ENCODE measurements around the gene AGAP2. TPM values are rescaled to one million over a fixed set of nuclear protein-coding genes. Genes with fewer than 3 reads are reported as not detected.
"Not testable (repeated sequence)": the region's sequence is repeated elsewhere in the genome, so short reads cannot be mapped to it uniquely, and the experiment has no call there.

AGAP2 gene
- total RNA-seq, 1 donor from 2014 or later: 2.8 TPM

DNA sequence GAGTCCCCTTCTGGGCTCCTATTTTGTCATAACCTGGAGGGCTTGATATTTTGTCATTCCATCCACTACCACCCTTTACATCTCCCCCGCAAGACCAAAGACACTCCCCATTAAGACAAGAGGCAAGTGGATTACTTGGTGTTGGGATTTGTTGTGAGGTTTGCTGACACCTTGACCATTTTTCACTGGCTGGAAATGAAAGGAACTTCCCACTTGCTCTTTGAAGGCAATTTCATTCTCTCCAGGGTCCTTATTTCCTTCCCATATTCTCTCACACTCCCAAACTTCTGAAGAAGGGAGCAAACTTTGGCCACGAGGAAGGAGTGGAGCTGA lies 14.9 kb downstream of the AGAP2 start:
- DNase-seq (ENCODE audit: low spot score): no peak

- DNase-seq (ENCODE audit: low spot score): no peak
Measured at GRCh38 chr12:57722716-57723629, 15.6 kb downstream of the AGAP2 start.

DNA sequence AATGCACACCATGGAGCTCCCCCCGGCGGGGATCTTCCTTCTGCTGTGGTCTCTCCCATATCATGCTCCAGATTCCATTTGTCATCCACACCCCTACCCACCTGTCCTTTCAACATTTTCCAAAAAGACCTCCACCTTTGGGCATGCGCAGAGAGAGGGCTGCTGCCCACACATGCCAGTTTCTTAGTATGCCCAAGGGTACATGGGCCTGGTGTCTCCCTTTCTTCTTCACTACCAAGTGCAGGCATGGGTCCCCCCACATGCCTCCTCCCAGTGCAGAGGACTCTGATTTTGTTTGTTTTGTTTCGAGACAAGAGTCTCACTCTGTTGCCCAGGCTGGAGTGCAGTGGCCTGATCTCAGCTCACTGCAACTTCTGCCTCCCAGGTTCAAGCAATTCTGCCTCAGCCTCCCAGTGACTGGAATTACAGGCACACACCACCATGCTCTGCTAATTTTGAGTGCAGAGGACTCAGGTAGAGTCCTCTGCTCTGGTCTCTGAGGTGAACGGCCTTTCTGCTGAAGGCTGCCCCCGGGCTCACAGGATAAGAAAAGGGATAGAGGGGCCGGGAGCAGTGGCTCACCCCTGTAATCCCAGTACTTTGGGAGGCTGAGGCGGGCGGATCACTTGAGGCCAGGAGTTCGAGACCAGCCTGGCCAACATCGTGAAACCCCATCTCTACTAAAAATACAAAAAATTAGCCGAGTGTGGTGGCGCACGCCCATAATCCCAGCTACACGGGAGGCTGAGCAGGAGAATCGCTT lies 16.5 kb downstream of the AGAP2 start:
- DNase-seq (ENCODE audit: low spot score): not testable (repeated sequence)

GRCh38 chr12:57720606-57721595 lies 17.6 kb downstream of the AGAP2 start:
- DNase-seq (ENCODE audit: low spot score): no peak

DNA sequence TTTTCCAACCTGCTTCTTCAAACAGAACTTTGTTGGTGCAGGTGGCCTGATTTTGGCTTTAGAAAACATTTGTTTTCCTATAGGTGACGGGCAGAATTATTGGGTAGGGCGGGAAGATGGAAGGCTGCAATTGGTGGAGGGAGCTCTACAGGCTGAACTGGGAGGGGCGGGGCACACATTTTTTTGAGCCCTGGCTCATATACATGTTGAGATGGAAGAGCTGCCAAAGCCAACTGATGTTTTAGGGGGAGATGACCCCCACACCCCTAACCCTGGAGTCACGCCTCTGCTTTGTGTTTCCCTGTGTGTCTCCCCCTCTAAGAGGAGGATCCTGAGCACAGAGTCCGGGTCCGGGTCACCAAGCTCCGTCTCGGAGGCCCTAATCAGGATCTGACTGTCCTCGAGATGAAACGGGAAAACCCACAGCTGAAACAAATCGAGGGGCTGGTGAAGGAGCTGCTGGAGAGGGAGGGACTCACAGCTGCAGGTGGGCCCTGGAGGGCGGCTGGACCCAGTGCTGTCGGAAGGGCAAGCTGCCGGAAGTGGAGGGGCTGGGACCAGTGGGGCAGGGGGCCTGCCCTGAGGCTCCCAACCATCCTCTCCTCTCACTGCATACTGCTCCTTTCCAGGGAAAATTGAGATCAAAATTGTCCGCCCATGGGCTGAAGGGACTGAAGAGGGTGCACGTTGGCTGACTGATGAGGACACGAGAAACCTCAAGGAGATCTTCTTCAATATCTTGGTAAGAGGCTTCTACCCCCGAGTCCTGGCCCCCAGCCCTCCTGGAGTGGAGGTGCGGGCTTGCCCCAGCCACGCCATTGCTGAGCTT lies 18.6 kb downstream of the AGAP2 start:
- no peak for DNase-seq (ENCODE audit: low spot score)

DNA sequence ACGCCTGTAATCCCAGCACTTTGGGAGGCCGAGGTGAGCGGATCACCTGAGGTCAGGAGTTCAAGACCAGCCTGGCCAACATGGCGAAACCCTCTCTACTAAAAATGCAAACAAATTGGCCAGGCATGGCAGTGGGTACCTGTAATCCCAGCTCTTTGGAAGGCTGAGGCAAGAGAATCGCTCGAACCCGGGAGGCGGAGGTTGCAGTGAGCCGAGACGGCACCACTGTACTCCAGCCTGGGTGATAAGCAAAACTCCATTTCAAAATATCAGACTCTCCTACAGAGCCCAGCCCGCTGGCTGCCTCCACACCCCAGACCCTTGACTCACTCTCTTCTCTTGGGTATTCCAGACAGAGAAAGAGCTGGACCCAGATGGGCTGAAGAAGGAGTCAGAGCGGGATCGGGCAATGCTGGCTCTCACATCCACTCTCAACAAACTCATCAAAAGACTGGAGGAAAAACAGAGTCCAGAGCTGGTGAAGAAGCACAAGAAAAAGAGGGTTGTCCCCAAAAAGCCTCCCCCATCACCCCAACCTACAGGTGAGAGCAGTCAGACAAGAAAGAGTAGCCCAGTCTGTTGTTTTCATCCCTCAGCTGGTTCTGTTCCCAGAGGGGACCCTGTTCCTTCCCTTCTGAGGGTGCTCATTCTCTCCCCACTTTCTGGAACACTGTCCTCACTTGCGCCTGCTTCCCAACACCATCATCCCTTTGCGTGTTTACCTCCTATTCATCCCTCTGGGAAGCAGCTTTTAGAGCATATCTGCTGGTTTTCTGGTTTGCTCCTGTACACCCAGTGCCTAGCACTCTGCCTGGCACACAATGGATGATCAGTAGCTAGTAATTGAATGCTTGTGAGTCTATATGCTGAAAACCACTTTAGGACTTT lies 19.7 kb downstream of the AGAP2 start:
- no peak for DNase-seq (ENCODE audit: low spot score)

DNA sequence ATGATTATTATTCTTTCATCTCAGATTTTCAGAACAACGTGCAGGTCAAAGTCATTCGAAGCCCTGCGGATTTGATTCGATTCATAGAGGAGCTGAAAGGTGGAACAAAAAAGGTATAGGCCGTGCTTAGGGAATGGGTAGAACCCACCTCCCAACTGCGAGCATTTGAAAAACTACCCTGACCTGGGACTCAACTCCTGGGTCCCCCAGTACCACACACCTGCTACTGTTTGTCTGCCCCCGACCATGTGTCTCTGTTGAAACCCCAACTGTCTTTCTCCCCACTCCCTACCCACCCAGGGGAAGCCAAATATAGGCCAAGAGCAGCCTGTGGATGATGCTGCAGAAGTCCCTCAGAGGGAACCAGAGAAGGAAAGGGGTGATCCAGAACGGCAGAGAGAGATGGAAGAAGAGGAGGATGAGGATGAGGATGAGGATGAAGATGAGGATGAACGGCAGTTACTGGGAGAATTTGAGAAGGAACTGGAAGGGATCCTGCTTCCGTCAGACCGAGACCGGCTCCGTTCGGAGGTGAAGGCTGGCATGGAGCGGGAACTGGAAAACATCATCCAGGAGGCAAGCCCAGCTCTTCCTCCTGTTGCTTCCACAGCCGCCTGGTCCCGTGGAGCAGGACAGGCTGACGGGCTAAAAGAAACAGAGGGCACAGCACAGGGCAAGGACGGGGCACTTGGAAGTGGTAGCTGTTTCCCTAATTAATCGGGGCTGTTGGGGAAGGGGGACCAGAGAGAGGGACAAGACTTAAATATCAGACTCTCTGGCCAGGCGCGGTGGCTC lies 20.5 kb downstream of the AGAP2 start:
- no peak for DNase-seq (ENCODE audit: low spot score)

DNA sequence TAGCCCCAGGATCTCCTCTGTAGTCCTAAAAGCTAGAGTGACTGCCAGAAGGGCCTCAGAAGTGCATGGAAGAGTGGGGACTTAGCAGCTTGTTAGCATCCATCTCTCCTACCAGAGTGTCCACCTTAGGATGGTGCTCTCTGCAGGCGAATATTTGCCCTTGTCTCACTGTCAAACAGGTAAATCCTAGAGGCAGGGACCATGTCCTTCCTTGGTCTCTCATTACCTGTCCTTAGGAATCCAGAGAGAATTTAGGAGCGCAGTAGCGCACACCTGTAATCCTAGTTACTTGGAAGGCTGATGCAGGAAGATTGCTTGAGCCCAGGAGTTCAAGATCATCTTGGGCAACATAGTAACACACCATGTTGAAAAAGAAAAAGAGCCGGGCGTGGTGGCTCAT lies 21.4 kb downstream of the AGAP2 start:
- DNase-seq (ENCODE audit: low spot score): no peak

DNA sequence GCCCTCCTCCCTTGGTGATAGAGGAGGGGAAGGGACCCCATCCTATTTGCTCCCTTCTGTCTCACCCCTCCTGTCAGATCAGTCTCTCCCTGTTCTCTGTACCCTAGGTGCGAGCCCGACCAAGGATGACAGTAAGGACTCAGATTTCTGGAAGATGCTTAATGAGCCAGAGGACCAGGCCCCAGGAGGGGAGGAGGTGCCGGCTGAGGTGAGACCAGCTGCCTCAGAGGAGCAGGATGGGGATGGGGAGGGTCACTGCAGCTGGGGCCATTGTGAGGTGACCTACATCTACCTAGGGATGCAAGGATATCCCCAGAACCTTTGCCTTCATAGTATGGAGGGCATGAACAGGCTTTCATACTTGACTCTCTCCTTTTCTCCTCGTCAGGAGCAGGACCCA lies 22.2 kb downstream of the AGAP2 start:
- DNase-seq (ENCODE audit: low spot score): no peak

DNA sequence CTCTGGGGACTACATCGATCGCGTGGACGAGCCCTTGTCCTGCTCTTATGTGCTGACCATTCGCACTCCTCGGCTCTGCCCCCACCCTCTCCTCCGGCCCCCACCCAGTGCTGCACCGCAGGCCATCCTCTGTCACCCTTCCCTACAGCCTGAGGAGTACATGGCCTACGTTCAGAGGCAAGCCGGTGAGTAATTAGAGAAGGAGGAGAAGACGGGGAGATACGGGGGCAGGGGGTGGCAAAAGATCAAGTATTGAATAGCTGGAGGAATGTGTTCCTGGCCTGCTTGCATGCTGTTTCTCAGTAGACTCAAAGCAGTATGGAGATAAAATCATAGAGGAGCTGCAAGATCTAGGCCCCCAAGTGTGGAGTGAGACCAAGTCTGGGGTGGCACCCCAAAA lies 22.8 kb downstream of the AGAP2 start:
- no peak for DNase-seq (ENCODE audit: low spot score)

DNA sequence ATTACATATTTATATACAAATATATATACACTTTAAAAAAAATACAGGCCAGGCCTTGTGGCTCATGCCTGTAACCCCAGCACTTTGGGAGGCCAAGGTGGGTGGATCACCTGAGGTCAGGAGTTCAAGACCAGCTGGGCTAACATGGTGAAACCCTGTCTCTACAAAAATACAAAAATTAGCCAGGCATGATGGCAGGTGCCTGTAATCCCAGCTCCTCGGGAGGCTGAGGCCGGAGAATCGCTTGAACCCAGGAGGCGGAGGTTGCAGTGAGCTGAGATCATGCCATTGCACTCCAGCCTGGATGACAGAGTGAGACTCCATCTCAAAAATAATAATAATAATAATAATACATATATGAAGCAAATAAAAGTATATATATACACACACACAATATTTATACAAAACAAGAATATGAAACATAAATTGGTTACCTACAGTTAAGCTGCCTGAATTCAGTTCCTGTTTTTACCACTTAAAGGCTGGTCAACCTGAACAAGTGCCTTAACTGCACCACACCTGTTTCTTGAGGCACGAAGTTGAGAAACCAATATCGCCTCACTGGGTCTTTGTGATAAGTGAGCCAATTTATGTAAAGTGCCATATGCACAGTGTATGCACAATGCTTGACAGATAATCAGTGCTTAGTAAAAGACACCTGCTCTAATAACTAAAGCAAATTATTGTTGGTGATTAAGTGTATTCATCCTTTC lies 23.4 kb downstream of the AGAP2 start:
- DNase-seq (ENCODE audit: low spot score): not testable (repeated sequence)

DNA sequence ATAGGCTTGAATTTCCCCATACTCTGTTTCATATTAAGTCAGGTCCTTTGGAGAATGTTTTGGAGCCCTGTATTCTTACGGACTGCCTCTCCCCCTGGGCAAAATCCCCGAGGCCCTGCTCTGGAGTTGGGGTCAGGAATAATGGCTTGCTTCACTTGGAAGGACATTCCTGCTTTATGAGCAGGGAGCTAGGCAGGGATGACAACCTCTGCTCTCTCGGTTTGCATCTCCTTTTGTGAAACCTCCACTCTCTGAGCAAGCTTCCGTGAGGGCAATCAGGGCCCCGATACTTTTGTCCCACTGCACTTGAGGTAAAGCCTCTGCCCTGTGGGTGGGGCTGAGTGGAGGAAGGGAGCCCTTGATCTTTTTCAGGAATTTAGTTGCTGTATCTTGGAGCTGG lies 25.3 kb downstream of the AGAP2 start:
- DNase-seq (ENCODE audit: low spot score): no peak

- DNase-seq (ENCODE audit: low spot score): no peak
Measured at GRCh38 chr12:57712701-57713100, 25.8 kb downstream of the AGAP2 start.

GRCh38 chr12:57708296-57708695 lies 30.2 kb downstream of the AGAP2 start:
- DNase-seq (ENCODE audit: low spot score): no peak

DNA sequence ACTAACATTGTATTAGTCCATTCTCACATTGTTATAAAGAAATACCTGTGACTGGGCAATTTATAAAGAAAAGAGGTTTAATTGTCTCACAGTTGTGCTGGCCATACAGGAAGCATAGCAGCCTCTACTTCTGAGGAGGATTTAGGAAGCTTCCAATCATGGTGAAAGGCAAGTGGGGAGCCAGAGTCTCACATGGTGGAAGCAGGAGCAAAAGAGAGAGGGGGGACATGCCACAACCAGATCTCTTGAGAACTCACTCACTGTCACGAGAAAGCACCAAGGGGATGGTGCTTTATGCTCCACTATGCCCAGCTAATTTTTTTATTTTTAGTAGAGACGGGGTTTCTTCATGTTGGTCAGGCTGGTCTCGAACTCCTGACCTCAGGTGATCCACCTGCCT lies 31.3 kb downstream of the AGAP2 start:
- no peak for DNase-seq (ENCODE audit: low spot score)

DNA sequence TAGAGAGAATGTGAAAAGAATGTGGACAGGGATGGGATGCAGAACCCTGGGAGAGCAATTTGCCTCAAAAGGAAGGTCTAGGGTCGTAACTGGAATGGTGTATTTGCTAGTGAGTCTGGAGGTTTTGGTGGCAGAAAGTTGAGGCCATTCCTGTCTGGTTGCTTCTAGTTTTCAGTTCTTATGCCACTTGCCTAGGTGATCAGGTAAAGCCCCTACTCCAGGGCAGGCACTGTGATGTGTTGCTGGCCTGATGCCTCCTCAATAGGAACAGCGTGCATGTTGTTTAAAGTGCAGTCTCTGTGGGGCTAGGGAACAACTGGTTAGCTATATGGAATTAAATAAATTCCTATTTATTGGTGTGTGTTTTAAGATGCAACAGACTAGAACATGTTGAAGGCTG lies 38.2 kb downstream of the AGAP2 start:
- DNase-seq (ENCODE audit: low spot score): no peak

DNA sequence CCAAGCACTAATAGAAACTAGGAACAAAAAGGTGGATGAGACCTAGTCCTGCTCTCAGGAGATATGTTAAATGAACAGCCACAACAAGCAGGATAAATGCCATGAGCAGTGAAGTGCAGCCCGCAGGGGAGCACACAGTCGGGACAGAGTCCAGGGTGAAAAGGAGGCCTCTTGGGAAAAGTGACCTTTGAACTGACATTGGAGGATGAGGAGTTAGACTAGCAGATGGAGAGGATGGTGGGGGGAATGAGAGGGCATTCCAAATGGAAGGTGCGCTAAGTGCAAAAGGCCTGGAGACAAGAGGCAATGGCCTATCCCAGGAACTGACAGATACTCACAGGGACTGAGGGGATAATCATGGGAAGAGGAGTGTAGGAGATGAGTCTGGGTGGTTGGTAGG lies 40.1 kb downstream of the AGAP2 start:
- DNase-seq (ENCODE audit: low spot score): no peak

DNA sequence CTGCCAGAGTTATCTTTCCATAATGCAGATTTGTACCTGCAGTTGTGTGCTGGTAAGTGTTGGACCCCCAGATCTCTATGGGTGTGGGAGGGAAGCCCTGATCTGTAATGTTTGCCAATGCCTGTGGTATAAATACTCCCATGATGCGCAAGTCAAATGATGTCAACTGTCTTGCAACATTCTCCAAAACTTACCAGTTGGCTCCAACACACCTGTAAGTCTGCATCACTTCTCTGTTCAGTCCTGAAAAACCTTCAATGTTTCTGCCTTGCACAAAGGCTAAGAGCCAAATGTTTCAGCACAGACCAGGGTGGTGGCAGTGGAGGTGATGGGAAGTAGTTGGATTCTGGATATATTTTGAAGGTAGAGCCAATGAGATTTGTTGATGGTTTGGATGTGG lies 41.5 kb downstream of the AGAP2 start:
- DNase-seq (ENCODE audit: low spot score): no peak

Measured in ureter (tissue), 1 donor.